ENCODE measurements around the gene COPG1. TPM values are rescaled to one million over a fixed set of nuclear protein-coding genes. Genes with fewer than 3 reads are reported as not detected.

Gene COPG1
- total RNA-seq, 2 experiments from 2014 or later = 128 to 132 TPM

- H3K4me3 Mint-ChIP-seq = no peak overlapping the region
- no peaks in the 10 kb centered on the region for H3K27me3 Mint-ChIP-seq
- H3K27ac Mint-ChIP-seq = no peak overlapping the region
- no peaks in the 10 kb centered on the region for H3K9me3 Mint-ChIP-seq
- no peak for DNase-seq
- peaks cover 3% of the 10 kb centered on the region for H3K4me1 Mint-ChIP-seq
- H3K36me3 Mint-ChIP-seq = no peaks in the 10 kb centered on the region
Measured at GRCh38 chr3:129321887-129322286, 72.5 kb downstream of the COPG1 start.

DNA sequence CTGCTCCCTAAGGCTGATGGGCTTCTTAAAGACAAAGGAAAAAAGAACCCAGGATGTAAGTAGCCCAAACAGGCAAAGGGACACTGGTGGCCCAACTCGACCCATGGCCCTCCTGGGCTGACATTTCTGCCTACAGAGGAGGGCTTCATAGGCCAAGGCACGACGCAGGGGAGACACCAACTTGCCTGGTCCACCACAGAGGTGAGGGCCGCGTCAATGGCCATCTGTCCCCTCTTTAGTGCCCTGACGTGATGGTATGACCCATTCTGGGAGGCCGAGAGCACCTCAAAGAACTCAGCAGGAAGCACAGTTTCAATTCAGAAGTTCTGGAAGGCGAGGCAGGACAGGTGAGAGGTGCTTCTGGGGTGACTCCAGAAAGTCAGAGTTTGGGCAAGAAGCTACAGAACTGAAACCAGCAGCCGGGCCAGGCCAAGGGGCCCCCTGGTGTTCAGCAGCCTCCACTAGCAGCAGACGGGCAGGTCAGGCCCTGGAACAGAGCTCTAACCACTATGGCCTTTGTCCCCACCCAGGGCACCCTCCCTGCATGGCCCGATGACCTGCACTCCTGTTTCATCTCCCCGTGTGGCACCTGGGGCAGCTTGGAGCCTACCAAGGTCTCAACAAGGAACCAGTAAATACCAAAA lies 74.4 kb downstream of the COPG1 start:
- Mint-ChIP-seq H3K9me3 (no peaks in the 10 kb centered on the region), H3K36me3 (no peaks in the 10 kb centered on the region), H3K4me1 (no peaks in the 10 kb centered on the region), H3K27ac (no peak overlapping the region), H3K27me3 (no peaks in the 10 kb centered on the region), H3K4me3 (no peak overlapping the region)
- DNase-seq = no peak

GRCh38 chr3:129324855-129325254 lies 75.4 kb downstream of the COPG1 start:
- no peak for DNase-seq
- Mint-ChIP-seq H3K36me3 (no peaks in the 10 kb centered on the region), H3K27ac (no peak overlapping the region), H3K4me1 (no peaks in the 10 kb centered on the region), H3K27me3 (no peaks in the 10 kb centered on the region), H3K9me3 (no peaks in the 10 kb centered on the region), H3K4me3 (no peak overlapping the region)

DNA sequence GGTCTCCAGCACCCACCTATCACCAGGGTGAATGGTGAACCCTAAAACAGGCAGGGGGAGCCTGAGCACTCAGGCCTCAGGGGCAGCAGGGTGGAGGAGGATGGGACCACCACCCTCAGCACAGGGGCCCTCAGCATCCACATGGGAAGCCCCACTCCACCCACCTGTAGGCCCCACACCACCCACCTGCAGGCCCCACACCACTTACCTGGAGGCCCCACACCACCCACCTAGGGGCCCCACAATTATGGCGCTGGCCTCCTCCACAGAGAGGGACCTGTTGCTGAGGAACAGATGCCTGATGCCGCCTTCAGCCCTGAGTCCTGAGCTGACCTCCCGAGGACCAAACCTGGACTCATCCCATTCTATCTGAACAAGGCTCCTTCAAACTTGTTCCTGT lies 76.0 kb downstream of the COPG1 start:
- DNase-seq = no peak
- Mint-ChIP-seq H3K4me1 (no peaks in the 10 kb centered on the region), H3K4me3 (no peak overlapping the region), H3K27me3 (no peaks in the 10 kb centered on the region), H3K27ac (no peak overlapping the region), H3K36me3 (no peaks in the 10 kb centered on the region), H3K9me3 (no peaks in the 10 kb centered on the region)

DNA sequence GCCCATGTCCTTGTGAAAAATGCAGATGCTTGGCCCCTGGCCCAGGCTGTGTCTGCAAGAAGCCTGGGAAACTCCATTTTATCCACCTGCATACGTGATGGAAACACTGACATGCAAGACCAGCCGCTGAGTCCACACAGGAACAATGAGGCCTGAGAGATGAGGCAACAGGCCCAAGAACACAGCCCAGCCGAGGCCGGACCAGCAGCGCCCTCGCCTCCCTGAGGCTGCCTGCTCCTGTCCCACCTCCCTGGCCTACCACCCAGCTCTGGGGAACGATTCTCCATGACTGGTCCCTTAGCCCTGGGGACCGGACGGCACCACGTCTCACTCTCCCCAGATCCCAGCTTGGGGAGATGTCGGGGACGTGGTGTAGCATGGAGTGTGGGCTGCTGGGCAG lies 76.7 kb downstream of the COPG1 start:
- Mint-ChIP-seq H3K27me3 (no peaks in the 10 kb centered on the region), H3K27ac (no peak overlapping the region), H3K4me3 (no peak overlapping the region), H3K36me3 (no peaks in the 10 kb centered on the region), H3K9me3 (no peaks in the 10 kb centered on the region), H3K4me1 (no peaks in the 10 kb centered on the region)
- DNase-seq = no peak

DNA sequence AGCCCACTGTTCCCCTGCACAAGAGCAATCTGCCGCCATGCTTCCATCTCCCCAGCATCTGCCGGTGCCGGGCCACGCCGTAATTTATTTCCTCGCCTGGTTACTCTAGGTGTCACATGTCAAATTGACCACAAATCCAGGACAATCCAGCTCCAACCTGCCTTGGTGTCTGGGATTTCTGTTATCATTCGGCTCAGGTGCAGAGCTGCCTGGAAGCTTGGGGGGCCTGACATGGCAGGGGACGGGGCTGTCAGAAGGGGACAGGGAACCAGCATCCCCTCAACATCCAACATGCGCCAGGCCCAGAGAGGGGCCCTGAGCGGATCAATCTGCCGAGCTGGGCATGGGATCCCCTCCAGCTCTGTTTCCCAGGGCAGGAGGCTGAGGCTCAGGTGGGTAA lies 77.2 kb downstream of the COPG1 start:
- Mint-ChIP-seq H3K4me3 (no peak overlapping the region), H3K27ac (no peak overlapping the region), H3K36me3 (no peaks in the 10 kb centered on the region), H3K4me1 (no peaks in the 10 kb centered on the region), H3K9me3 (no peaks in the 10 kb centered on the region), H3K27me3 (no peaks in the 10 kb centered on the region)
- DNase-seq = no peak

Other genes with a start within 250 kb of the COPG1 start
- under 1 TPM; 0.18 to 0.45 TPM for gene EFCC1, start 248.3 kb upstream of the COPG1 start, total RNA-seq
- not detected for gene GP9, start 188.8 kb upstream of the COPG1 start, total RNA-seq
- 10 to 100 TPM; 36.9 to 38.8 TPM for gene RAB43, start 127.8 kb upstream of the COPG1 start, total RNA-seq
- gene ISY1, start 88.5 kb upstream of the COPG1 start, total RNA-seq = 10 to 100 TPM; 77.7 to 80.1 TPM
- gene CNBP, start 65.7 kb upstream of the COPG1 start, total RNA-seq = 100 to 1,000 TPM; 483 to 487 TPM
- gene HMCES, start 29.3 kb downstream of the COPG1 start, total RNA-seq = 10 to 100 TPM; 83.6 to 83.7 TPM
- under 1 TPM; 0.24 to 0.39 TPM for gene EFCAB12, start 179.0 kb downstream of the COPG1 start, total RNA-seq
- gene MBD4, start 190.3 kb downstream of the COPG1 start, total RNA-seq = 10 to 100 TPM; 48.2 to 51.1 TPM
- gene IFT122, start 190.6 kb downstream of the COPG1 start, total RNA-seq = 10 to 100 TPM; 14.9 to 15.6 TPM